GM12873 (cell line): ENCODE measurements around the gene NOXA1.

Source experiments
- CTCF ChIP-seq: IDR thresholded peaks from 2 replicates; pipeline ENCODE4 v1.5.1; 2012; ENCODE audit warnings: low read depth, mild to moderate bottlenecking, moderate library complexity, low read length, control low read depth; ENCODE audit not compliant: insufficient read depth; ENCODE audit errors: missing control alignments

The NOXA1 gene

GRCh38 chr9:137422604-137423513, at the start of gene NOXA1, which contains the start of gene EXD3:
Gene NOXA1, plus strand, starts transcription at chr9:137423393. Its CDS starts 137 bp downstream, at chr9:137423530.
Gene EXD3, minus strand, starts transcription at chr9:137423162. Its CDS starts 27,805 bp downstream, at chr9:137395357.
- TF ChIP-seq CTCF: peak; percentile 72

- TF ChIP-seq CTCF: no peak
Observed at GRCh38 chr9:137373611-137373980, 49.6 kb upstream of the NOXA1 start.

GRCh38 chr9:137374131-137374845, 48.9 kb upstream of the NOXA1 start:
- TF ChIP-seq CTCF: no peak

- no peak for TF ChIP-seq CTCF
Observed at GRCh38 chr9:137375321-137376058, 47.7 kb upstream of the NOXA1 start.

- no peak for TF ChIP-seq CTCF
Observed at GRCh38 chr9:137376386-137376785, 46.8 kb upstream of the NOXA1 start.

GRCh38 chr9:137379761-137380161, 43.4 kb upstream of the NOXA1 start:
- no peak for TF ChIP-seq CTCF
